ENCODE measurements around the gene TPSB2.
"Not testable (repeated sequence)": the region's sequence is repeated elsewhere in the genome, so short reads cannot be mapped to it uniquely, and the experiment has no call there.

- TF ChIP-seq CTCF, POLR2A (IDR thresholded peaks at IDR 0.05): not testable (repeated sequence)
Measured at GRCh38 chr16:1238909-1239308, 8.9 kb upstream of the TPSB2 start.

Measured in lower leg skin (tissue), 3 donors.